ENCODE results near the gene NUCKS1. TPM values are rescaled to one million over a fixed set of nuclear protein-coding genes. Genes with fewer than 3 reads are reported as not detected.

The NUCKS1 gene
- polyA plus RNA-seq, 1 donor from 2014 or later: 134 TPM

DNA sequence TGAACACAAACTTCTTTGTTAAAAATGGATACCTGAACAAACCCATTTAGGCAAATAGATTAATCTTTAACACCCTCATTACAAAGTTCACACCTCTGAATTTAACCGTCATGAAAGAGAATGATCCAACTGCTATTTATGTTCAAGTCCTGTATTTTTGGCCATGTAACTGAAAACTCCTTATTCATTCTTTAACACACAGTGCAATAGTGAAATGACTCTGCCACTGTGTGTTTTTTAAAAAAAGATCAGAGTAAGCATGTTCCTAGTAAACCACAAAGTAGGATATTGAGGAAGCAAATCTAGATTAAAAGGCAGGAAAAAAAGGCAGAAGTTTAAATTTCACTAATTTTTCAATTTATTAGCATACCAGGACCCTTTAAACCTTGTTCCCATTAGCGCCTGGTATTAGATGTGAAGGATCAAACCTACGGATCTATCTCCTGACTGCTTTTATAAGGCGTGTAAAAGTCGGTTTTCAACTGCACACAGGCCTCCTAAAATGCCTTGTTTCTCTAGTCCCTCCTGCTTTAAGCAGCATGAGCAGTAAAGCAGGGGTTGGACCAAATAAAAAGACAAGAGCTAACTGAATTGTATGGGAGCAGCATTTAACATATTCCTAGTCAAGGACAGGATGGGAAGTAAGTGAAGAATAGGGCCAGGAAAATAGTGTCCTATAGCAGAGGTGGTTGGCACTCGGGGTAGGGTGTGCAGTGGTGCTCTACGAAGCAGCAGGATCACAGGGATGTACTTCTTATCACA is 33.4 kb downstream of the NUCKS1 start:
- no peak overlapping the region for H3K27ac ChIP-seq (ENCODE audit: low read length)
- peaks cover 39% of the 10 kb centered on the region for H3K36me3 ChIP-seq (ENCODE audit: insufficient read depth, low read length)
- no peak overlapping the region for H3K4me3 ChIP-seq (ENCODE audit: low read length)

DNA sequence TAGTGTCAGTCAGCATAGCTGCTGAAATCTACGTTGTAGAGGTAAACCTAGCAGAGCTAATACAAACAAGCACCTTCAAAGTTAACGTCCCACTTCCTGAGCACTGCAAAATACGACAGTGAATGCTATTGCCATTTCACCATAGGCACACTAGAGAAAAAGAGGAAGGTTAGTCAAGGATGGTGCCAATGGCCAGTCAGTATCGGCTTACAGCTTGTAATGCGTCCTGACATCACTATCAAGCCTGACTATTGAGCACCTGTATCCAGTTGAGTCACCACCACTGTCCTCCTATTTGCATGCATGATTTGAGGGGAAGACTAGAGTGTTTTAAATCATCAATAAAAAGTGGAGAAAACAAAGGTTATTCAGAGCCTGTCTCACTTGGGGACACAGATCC is 34.4 kb downstream of the NUCKS1 start:
- Histone ChIP-seq H3K27ac (ENCODE audit: low read length) (no peak overlapping the region), H3K4me2 (ENCODE audit: low read length) (no peak overlapping the region), H2AFZ (ENCODE audit: low read depth, low read length) (no peak overlapping the region), H3K9me2 (ENCODE audit: insufficient read depth, low read length) (no peaks in the 10 kb centered on the region), H4K20me1 (ENCODE audit: insufficient read depth) (no peaks in the 10 kb centered on the region), H3F3A (ENCODE audit: insufficient read depth, low read length, poor library complexity, severe bottlenecking) (no peaks in the 10 kb centered on the region), H3K36me3 (ENCODE audit: insufficient read depth, low read length) (peaks cover 38% of the 10 kb centered on the region), H3K9me3 (ENCODE audit: low read length) (no peaks in the 10 kb centered on the region), H3K9ac (ENCODE audit: low read length) (no peak overlapping the region), H3K27me3 (ENCODE audit: insufficient read depth, low read depth, low read length) (no peaks in the 10 kb centered on the region), H3K79me2 (replicated peaks; ENCODE audit: insufficient read depth, low read length) (no peaks in the 10 kb centered on the region), H3K4me3 (ENCODE audit: low read length) (no peak overlapping the region)
- TF ChIP-seq POLR2AphosphoS5 (IDR thresholded peaks at IDR 0.05) (no peak), SMC3 (conservative IDR thresholded peaks at IDR 0.05; ENCODE audit: poor library complexity) (no peak), EP300 (conservative IDR thresholded peaks at IDR 0.05; ENCODE audit: poor library complexity, severe bottlenecking) (no peak), MXI1 (conservative IDR thresholded peaks at IDR 0.05; ENCODE audit: poor library complexity, severe bottlenecking) (no peak), EZH2 (IDR thresholded peaks at IDR 0.05; ENCODE audit: borderline replicate concordance, insufficient read depth, low read length, poor library complexity, severe bottlenecking) (no peak), TAF1 (IDR thresholded peaks at IDR 0.05; ENCODE audit: low read depth) (no peak), RAD21 (conservative IDR thresholded peaks at IDR 0.05) (no peak)
- TF ChIP-seq, protein P1, sequence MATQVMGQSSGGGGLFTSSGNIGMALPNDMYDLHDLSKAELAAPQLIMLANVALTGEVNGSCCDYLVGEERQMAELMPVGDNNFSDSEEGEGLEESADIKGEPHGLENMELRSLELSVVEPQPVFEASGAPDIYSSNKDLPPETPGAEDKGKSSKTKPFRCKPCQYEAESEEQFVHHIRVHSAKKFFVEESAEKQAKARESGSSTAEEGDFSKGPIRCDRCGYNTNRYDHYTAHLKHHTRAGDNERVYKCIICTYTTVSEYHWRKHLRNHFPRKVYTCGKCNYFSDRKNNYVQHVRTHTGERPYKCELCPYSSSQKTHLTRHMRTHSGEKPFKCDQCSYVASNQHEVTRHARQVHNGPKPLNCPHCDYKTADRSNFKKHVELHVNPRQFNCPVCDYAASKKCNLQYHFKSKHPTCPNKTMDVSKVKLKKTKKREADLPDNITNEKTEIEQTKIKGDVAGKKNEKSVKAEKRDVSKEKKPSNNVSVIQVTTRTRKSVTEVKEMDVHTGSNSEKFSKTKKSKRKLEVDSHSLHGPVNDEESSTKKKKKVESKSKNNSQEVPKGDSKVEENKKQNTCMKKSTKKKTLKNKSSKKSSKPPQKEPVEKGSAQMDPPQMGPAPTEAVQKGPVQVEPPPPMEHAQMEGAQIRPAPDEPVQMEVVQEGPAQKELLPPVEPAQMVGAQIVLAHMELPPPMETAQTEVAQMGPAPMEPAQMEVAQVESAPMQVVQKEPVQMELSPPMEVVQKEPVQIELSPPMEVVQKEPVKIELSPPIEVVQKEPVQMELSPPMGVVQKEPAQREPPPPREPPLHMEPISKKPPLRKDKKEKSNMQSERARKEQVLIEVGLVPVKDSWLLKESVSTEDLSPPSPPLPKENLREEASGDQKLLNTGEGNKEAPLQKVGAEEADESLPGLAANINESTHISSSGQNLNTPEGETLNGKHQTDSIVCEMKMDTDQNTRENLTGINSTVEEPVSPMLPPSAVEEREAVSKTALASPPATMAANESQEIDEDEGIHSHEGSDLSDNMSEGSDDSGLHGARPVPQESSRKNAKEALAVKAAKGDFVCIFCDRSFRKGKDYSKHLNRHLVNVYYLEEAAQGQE (IDR thresholded peaks at IDR 0.05; ENCODE audit: borderline replicate concordance): no peak
- TF ChIP-seq, protein P2, sequence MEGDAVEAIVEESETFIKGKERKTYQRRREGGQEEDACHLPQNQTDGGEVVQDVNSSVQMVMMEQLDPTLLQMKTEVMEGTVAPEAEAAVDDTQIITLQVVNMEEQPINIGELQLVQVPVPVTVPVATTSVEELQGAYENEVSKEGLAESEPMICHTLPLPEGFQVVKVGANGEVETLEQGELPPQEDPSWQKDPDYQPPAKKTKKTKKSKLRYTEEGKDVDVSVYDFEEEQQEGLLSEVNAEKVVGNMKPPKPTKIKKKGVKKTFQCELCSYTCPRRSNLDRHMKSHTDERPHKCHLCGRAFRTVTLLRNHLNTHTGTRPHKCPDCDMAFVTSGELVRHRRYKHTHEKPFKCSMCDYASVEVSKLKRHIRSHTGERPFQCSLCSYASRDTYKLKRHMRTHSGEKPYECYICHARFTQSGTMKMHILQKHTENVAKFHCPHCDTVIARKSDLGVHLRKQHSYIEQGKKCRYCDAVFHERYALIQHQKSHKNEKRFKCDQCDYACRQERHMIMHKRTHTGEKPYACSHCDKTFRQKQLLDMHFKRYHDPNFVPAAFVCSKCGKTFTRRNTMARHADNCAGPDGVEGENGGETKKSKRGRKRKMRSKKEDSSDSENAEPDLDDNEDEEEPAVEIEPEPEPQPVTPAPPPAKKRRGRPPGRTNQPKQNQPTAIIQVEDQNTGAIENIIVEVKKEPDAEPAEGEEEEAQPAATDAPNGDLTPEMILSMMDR (IDR thresholded peaks at IDR 0.05; ENCODE audit: poor library complexity, severe bottlenecking): no peak

More for the DNA sequence above, 33.4 kb downstream of the NUCKS1 start:
- H3K27me3 ChIP-seq (ENCODE audit: insufficient read depth, low read depth, low read length): no peaks in the 10 kb centered on the region
- H4K20me1 ChIP-seq (ENCODE audit: insufficient read depth): no peaks in the 10 kb centered on the region
- no peak overlapping the region for H2AFZ ChIP-seq (ENCODE audit: low read depth, low read length)
- H3K79me2 ChIP-seq (replicated peaks; ENCODE audit: insufficient read depth, low read length): no peaks in the 10 kb centered on the region
- H3F3A ChIP-seq (ENCODE audit: insufficient read depth, low read length, poor library complexity, severe bottlenecking): no peaks in the 10 kb centered on the region
- H3K9me2 ChIP-seq (ENCODE audit: insufficient read depth, low read length): no peaks in the 10 kb centered on the region
- no peaks in the 10 kb centered on the region for H3K9me3 ChIP-seq (ENCODE audit: low read length)
- no peak overlapping the region for H3K9ac ChIP-seq (ENCODE audit: low read length)
- TF ChIP-seq POLR2AphosphoS5 (IDR thresholded peaks at IDR 0.05): no peak
- no peak for TF ChIP-seq EP300 (conservative IDR thresholded peaks at IDR 0.05; ENCODE audit: poor library complexity, severe bottlenecking)
- no peak for TF ChIP-seq RAD21 (conservative IDR thresholded peaks at IDR 0.05)
- no peak for TF ChIP-seq SMC3 (conservative IDR thresholded peaks at IDR 0.05; ENCODE audit: poor library complexity)
- TF ChIP-seq TAF1 (IDR thresholded peaks at IDR 0.05; ENCODE audit: low read depth): no peak
- TF ChIP-seq MXI1 (conservative IDR thresholded peaks at IDR 0.05; ENCODE audit: poor library complexity, severe bottlenecking): no peak
- TF ChIP-seq, protein P1 (IDR thresholded peaks at IDR 0.05; ENCODE audit: borderline replicate concordance): no peak
- TF ChIP-seq EZH2 (IDR thresholded peaks at IDR 0.05; ENCODE audit: borderline replicate concordance, insufficient read depth, low read length, poor library complexity, severe bottlenecking): no peak
- TF ChIP-seq, protein P2 (IDR thresholded peaks at IDR 0.05; ENCODE audit: poor library complexity, severe bottlenecking): no peak
- no peak overlapping the region for H3K4me2 ChIP-seq (ENCODE audit: low read length)

All from neural cell (in vitro differentiated cells).